B cell (primary cell): ENCODE measurements around the gene DCLK1. TPM values are rescaled to one million over a fixed set of nuclear protein-coding genes. Genes with fewer than 3 reads are reported as not detected.

Experiments
- ATAC-seq: fragments of 200-7000 bp; cut with Tn5 transposase; one replicate; pipeline ENCODE4 v1.10.0; 2021; ENCODE audit warnings: low read depth, mild to moderate bottlenecking, moderate number of reproducible peaks, moderate library complexity
- CTCF ChIA-PET: fragments of 350-600 bp; sonication (Branson Sonifier 250); formaldehyde crosslinking; loops from one replicate; lab custom pipeline; 2021; ENCODE audit warnings: antibody characterized with exemption, inconsistent platforms; lab: Charles Lee
- POLR2A ChIA-PET: fragments of 350-600 bp; sonication (Branson Sonifier 250); formaldehyde crosslinking; loops from one replicate; lab custom pipeline; 2021; ENCODE audit warnings: antibody characterized with exemption; lab: Charles Lee
- DNase-seq: peaks from one replicate; pipeline ENCODE4 v3.0.0; 2013
- H2AFZ ChIP-seq: 2 replicates; pipeline ENCODE4 v1.6.1; 2012; ENCODE audit warnings: mild to moderate bottlenecking, low read depth, low read length; ENCODE audit not compliant: insufficient read depth, poor library complexity, severe bottlenecking
- H3K27ac ChIP-seq, 2 donors: 1 replicate in 1 of 2; 2 replicates in 1 of 2; pipeline ENCODE4 v1.5.1; 2012 to 2013; ENCODE audit warnings: low read length in 2 of 2, mild to moderate bottlenecking in 2 of 2, moderate library complexity in 1 of 2
- H3K27me3 ChIP-seq, 4 experiments: fragments of 200-600 bp in 1 of 4; sonication (generic) in 1 of 4; replicated peaks in 1 of 4; 1 replicate in 2 of 4; 2 replicates in 2 of 4; pipeline versions ENCODE4 v1.6.1 to v1.7.0; 2013 to 2016; ENCODE audit warnings: low read length in 3 of 4, mild to moderate bottlenecking in 2 of 4, mixed read lengths in 1 of 4, moderate library complexity in 1 of 4; ENCODE audit not compliant: insufficient read depth in 4 of 4, control insufficient read depth in 3 of 4; ENCODE audit errors: control extremely low read depth in 1 of 4
- H3K36me3 ChIP-seq, 2 experiments: replicated peaks in 1 of 2; 1 replicate in 1 of 2; 2 replicates in 1 of 2; pipeline versions ENCODE4 v1.6.1 to v1.7.1; 2013; ENCODE audit warnings: low read length in 1 of 2; ENCODE audit not compliant: insufficient read depth in 2 of 2, control insufficient read depth in 1 of 2; ENCODE audit errors: control extremely low read depth in 1 of 2, extremely low read depth in 1 of 2
- H3K4me1 ChIP-seq, 2 donors: fragments of 200-600 bp in 1 of 2; sonication (generic) in 1 of 2; 1 replicate in 1 of 2; 2 replicates in 1 of 2; pipeline versions ENCODE4 v1.5.1 to v1.6.1; 2013 to 2017; ENCODE audit warnings: low read length in 2 of 2; ENCODE audit not compliant: control insufficient read depth in 2 of 2, insufficient read depth in 2 of 2
- H3K4me2 ChIP-seq: replicated peaks from 2 replicates; pipeline ENCODE3; 2012; ENCODE audit warnings: mild to moderate bottlenecking, low read depth, low read length; ENCODE audit not compliant: poor library complexity, severe bottlenecking
- H3K4me3 ChIP-seq, 5 experiments: fragments of 200-600 bp in 1 of 5; sonication (generic) in 1 of 5; 1 replicate in 3 of 5; 2 replicates in 2 of 5; pipeline versions ENCODE4 v1.5.1 to v1.7.0; 2011 to 2016; ENCODE audit warnings: low read length in 4 of 5, mild to moderate bottlenecking in 4 of 5, low read depth in 2 of 5, control low read depth in 1 of 5, moderate library complexity in 1 of 5; ENCODE audit not compliant: insufficient read depth in 1 of 5; ENCODE audit errors: control extremely low read depth in 1 of 5, extremely low read depth in 1 of 5
- H3K79me2 ChIP-seq: fragments of 200-600 bp; sonication (generic); one replicate; pipeline ENCODE4 v1.6.0; 2016; ENCODE audit warnings: low read length; ENCODE audit not compliant: control insufficient read depth, insufficient read depth
- H3K9ac ChIP-seq: fragments of 200-600 bp; sonication (generic); 2 replicates; pipeline ENCODE4 v1.6.1; 2017; ENCODE audit warnings: mild to moderate bottlenecking, low read length, moderate library complexity
- H3K9me3 ChIP-seq, 3 donors: one replicate each; pipeline versions ENCODE4 v1.6.1 to v1.7.1; 2013; ENCODE audit warnings: low read length in 2 of 3; ENCODE audit not compliant: control insufficient read depth in 2 of 3, insufficient read depth in 1 of 3; ENCODE audit errors: control extremely low read depth in 1 of 3
- H4K20me1 ChIP-seq: 2 replicates; pipeline ENCODE4 v1.6.0; 2012; ENCODE audit warnings: mild to moderate bottlenecking, low read length; ENCODE audit not compliant: insufficient read depth, control insufficient read depth, poor library complexity, severe bottlenecking
- H3K27ac Mint-ChIP-seq: one replicate; pipeline ENCODE4 v1.8.0; 2021; ENCODE audit warnings: mixed read lengths
- H3K27me3 Mint-ChIP-seq: one replicate; pipeline ENCODE4 v1.8.0; 2021; ENCODE audit warnings: mixed read lengths
- H3K4me1 Mint-ChIP-seq: one replicate; pipeline ENCODE4 v1.8.0; 2021; ENCODE audit warnings: mixed read lengths
- H3K4me3 Mint-ChIP-seq: one replicate; pipeline ENCODE4 v1.8.0; 2021; ENCODE audit warnings: mixed read lengths
- H3K9me3 Mint-ChIP-seq: one replicate; pipeline ENCODE4 v1.8.0; 2022; ENCODE audit warnings: mixed read lengths; ENCODE audit not compliant: insufficient read depth
- CTCF ChIP-seq: fragments of 200-600 bp; IDR thresholded peaks from one replicate; pipeline ENCODE4 v1.8.0; 2022; ENCODE audit warnings: antibody characterized with exemption, mild to moderate bottlenecking
- EZH2 ChIP-seq: IDR thresholded peaks from 2 replicates; pipeline ENCODE4 v1.6.1; 2012; ENCODE audit warnings: borderline replicate concordance, low read depth, mild to moderate bottlenecking, moderate library complexity, low read length; ENCODE audit not compliant: insufficient read depth, poor library complexity, severe bottlenecking
- WGBS: methylation state at CpG from one replicate; pipeline ENCODE4 v1.1.5; 2013; ENCODE audit warnings: missing lambda C conversion rate; ENCODE audit not compliant: insufficient coverage; 5-methylcytosine and 5-hydroxymethylcytosine counted together
- intact Hi-C: fragments of 100-400 bp; cut with micrococcal nuclease; formaldehyde crosslinking; loops from one replicate; pipeline ENCODE4 v1.10.0; 2022
- polyA plus RNA-seq: library from polyadenylated mRNA; depleted of rRNA; stranded (reverse); fragments of >200 nt; gene quantifications from 2 replicates; pipeline ENCODE4 v1.2.3, GENCODE V29; 2012
- total RNA-seq, 2 donors: library from RNA; stranded (reverse); fragments of 120-200 nt in 1 of 2; gene quantifications; 1 replicate in 1 of 2; 2 replicates in 1 of 2; pipeline versions ENCODE4 v1.2.3 to v1.2.4, GENCODE V29; 2013 to 2022

The DCLK1 gene
- total and polyA plus RNA-seq, 2 donors (not counting 1 experiment from before 2014, with no cell fraction given) = not detected

GRCh38 chr13:35953537-35954206, 177.5 kb downstream of the DCLK1 start:
- Histone ChIP-seq H3K27me3 (no peaks in the 10 kb centered on the region), H4K20me1 (no peaks in the 10 kb centered on the region), H3K79me2 (no peaks in the 10 kb centered on the region), H3K27ac (no peak overlapping the region), H3K4me2 (no peak overlapping the region), H2AFZ (no peak overlapping the region), H3K36me3 (no peaks in the 10 kb centered on the region), H3K4me1 (no peaks in the 10 kb centered on the region), H3K4me3 (no peak overlapping the region), H3K9ac (no peak overlapping the region), H3K9me3 (no peaks in the 10 kb centered on the region)
- Mint-ChIP-seq H3K9me3 (peaks cover 2% of the 10 kb centered on the region), H3K27ac (no peak overlapping the region), H3K27me3 (no peaks in the 10 kb centered on the region), H3K4me1 (no peaks in the 10 kb centered on the region), H3K4me3 (no peak overlapping the region)
- intact Hi-C loops = no loop called here
- CTCF ChIA-PET = no interaction called here
- WGBS = 19% methylated on average over 9 of the region's 12 CpGs
- DNase-seq (no peak), ATAC-seq (no peak)
- POLR2A ChIA-PET = no interaction called here
- TF ChIP-seq EZH2 = no peak
- TF ChIP-seq CTCF = no peak

- H3K27me3 Mint-ChIP-seq = no peaks in the 10 kb centered on the region
- Histone ChIP-seq H3K27me3 (no peaks in the 10 kb centered on the region), H3K4me2 (no peak overlapping the region), H3K9ac (no peak overlapping the region), H3K79me2 (no peaks in the 10 kb centered on the region), H3K9me3 (peaks cover 0 to 7% (median 0%) of the 10 kb centered on the region in 3 donors), H3K4me3 (no peak overlapping the region), H4K20me1 (no peaks in the 10 kb centered on the region), H2AFZ (no peak overlapping the region), H3K36me3 (no peaks in the 10 kb centered on the region), H3K27ac (no peak overlapping the region), H3K4me1 (no peaks in the 10 kb centered on the region)
- H3K4me1 Mint-ChIP-seq = no peaks in the 10 kb centered on the region
- H3K9me3 Mint-ChIP-seq = peaks cover 8% of the 10 kb centered on the region
- ChIA-PET POLR2A (no interaction called here), CTCF (interaction anchor here (0.6 to 1.4 kb wide), 2 partner anchors 8 to 26 kb away, joined by 3 read pairs; no protein-coding TSS in a partner anchor)
- DNase-seq (no peak), ATAC-seq (no peak)
- 69% methylated on average over 3 of the region's 4 CpGs for WGBS
- intact Hi-C loops = no loop called here
- TF ChIP-seq EZH2 (no peak), CTCF (no peak)
- no peak overlapping the region for H3K27ac Mint-ChIP-seq
- no peak overlapping the region for H3K4me3 Mint-ChIP-seq
Observed at GRCh38 chr13:35947315-35947714, 183.9 kb downstream of the DCLK1 start.
